HS-27A (cell line): Measurements from ENCODE around the gene SOCS2.
"Not testable (repeated sequence)": the region's sequence is repeated elsewhere in the genome, so short reads cannot be mapped to it uniquely, and the experiment has no call there.

Experiments used
- DNase-seq: peaks from one replicate; pipeline ENCODE4 v3.0.0-alpha.2; 2012; ENCODE audit warnings: low read depth, missing footprints

SOCS2 gene

DNA sequence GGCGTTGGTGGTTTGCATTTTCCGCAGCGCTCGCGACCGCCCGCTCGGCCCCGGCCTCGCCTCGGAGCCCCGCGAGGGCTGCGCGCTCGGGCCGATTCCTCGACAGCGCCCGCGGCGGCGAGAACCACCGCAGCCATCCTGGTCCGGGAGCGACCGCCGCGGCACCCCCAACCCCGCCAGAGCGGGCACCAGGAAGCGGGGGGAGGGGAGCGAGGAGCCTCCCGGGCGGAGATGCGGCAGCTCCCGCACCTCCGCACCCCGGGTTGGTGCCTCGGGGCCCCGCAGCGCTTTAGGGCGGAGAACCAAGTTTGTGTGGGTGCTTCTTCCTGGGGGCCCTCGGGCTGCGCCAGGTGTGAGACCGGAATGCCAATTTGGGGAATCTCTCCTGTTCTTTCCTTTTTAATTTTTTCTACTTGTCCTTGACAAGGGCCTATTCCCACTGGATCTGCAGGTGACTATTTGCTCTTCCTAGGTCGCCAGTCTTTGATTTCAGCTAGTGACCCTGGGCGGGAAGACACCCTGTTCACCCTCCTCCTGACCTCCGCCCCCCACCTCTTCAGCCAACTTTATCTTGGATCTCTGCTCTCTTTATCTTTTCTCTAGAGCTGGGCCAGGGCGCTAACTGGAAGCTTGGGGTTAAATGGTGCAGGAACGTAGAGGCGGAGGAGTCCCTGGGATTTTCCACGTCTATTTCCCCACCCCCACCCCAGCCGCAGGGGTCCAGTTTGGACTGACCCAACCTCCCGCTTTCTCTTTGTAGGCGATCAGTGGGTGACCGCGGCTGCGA, at the start of gene SOCS2:
TSS of gene SOCS2 (plus strand) at position 751 of the 787 bp plus-strand sequence. CDS start 223 bp downstream, outside the sequence.
- no peak for DNase-seq

- DNase-seq = no peak
Observed at GRCh38 chr12:93524386-93525133, 47.9 kb upstream of the SOCS2 start.

DNA sequence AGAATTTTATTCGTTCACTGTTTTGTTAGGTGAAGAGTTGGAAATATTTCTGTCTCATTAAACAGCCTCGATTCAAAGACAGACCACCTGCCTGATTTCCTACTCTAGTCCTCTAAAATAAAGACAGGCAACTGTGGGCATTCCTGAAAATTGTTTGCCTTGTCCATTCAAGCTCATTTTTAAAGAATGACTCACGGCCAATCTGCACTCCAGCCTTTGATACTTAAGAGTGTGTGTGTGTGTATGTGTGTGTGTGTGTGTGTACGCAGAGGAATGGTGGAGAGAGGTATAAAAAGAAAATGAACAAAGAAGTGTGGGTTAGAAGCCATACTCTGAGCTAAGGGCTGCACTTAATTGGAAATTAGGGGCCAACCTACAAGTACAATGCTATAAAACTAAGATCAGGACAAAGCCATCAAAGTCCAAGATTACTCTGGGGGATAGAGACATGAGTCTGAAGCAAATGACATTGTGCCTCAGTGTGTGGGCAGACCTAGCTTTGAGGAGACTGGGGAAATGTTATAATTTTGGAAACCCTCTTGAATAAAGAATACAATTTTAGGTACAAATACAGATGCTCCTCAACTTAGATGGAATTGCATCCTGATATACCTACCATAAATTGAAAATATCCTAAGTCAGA, 45.6 kb upstream of the SOCS2 start:
- peak; percentile 71 for DNase-seq

DNA sequence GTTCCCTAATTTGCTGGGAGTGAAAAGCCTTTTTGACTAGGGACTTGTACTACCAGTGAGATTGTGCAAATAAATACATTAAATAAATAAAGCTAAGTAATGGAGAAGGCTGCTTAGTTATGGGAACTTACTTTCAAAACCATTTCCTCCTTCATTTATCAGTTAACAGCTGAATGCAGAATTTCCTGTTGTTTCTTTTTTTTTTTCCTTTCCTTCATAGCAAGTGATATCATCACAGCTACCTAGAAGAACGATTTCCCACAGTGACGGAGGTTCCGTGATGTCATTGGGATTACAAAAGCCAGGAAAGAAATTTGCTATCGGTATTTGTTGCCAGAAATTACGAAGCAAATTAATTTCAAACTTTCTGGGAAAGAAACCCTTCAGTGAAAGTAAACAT, 42.1 kb upstream of the SOCS2 start:
- no peak for DNase-seq

- DNase-seq = no peak
Observed at GRCh38 chr12:93533310-93533709, 39.2 kb upstream of the SOCS2 start.

GRCh38 chr12:93536111-93536765, 36.2 kb upstream of the SOCS2 start:
- DNase-seq = no peak

DNA sequence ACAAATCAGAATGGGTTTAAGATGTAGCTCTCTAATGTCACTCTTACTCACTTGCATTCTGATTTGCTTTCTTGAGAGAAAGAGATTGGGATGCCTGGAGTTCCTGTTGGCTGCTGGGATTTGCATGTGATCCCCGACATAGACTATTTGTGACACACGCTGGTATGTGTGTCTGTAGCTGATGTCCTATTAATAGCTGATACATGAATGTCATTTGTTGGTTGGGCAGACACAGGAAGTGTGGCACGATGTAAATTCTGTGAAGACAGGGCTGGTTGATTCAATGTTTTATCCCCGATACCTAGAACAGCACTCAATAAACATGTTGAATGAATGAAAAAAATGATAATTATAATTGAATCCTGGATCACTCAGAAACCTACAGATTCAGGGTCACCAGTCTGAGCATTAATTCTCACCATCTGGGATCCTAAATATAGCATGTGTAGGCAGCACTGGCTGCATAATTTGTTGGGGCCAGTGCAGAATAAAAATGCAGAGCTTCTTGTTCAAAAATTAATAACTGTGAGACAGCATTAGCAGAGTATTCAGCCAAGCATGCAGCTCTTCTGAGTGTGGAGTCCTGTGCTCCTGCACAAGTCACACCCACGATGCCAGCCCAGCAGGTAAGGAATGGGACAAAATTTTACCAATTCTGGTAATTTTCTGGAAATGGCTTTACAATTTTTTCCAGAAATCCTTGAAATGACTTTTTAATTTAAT, 35.5 kb upstream of the SOCS2 start:
- no peak for DNase-seq

GRCh38 chr12:93537769-93538168, 34.7 kb upstream of the SOCS2 start:
- DNase-seq = no peak

DNA sequence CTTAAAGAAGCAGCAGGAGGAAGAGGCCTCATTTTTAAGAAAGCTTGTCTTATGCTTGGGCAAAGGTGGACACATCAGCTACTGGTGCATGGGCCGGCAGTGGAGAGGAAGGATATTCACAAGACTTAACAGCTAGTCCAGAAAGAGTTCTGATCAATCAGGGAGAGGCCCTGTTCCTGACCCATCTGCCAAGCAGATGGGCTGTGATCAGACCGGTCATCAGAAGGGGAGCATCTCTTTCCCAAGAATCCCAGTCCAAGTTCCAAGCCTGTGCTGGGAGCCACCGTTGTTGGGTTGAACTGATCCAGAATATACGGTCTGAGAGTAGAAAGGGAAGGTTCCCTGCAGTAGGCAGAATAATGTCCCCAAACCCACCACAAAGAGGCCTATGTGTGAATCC, 32.7 kb upstream of the SOCS2 start:
- no peak for DNase-seq

- DNase-seq = no peak
Observed at GRCh38 chr12:93540466-93540865, 32.0 kb upstream of the SOCS2 start.

GRCh38 chr12:93541578-93542225, 30.8 kb upstream of the SOCS2 start:
- DNase-seq = no peak

DNA sequence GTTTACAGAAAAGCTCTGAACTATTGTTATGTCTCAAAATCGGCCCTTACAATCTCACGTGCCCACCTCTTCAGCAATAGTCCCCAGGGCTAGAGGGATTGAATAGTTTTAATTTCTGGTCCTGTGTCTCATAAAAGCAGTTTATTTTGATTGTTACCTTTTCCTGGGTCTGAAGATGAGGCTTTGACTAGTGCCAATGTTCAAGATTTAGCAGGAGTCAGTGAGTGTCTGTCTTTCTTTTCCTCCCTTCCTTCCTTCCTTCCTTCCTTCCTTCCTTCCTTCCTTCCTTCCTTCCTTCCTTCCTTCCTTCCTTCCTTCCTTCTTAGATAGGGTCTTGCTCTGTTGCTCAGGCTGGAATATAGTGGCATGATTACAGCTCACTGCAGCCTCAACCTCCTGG, 24.7 kb upstream of the SOCS2 start:
- DNase-seq = no peak

DNA sequence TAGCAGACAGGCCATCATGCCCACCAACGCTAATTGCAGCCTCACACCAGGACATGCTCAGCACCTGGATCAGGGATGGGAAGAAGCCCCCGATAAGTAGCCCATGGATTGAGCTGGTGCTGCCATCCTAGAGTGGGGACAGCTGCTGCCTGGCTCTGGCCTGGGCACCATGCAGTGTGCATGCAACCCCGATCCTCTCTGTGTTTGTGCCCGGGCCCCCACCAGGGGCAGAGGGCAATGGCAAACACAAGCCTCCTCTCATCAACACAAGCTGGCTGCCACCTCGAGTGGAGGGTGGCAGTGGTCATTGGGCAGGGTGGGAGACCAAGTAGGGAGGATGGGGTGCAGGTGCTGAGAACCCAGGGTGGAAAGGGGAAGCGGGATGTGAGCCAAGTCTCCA, 23.3 kb upstream of the SOCS2 start:
- no peak for DNase-seq

- no peak for DNase-seq
Observed at GRCh38 chr12:93550748-93551611, 21.5 kb upstream of the SOCS2 start.

- no peak for DNase-seq
Observed at GRCh38 chr12:93552427-93552826, 20.0 kb upstream of the SOCS2 start.

GRCh38 chr12:93557879-93558278, 14.6 kb upstream of the SOCS2 start:
- DNase-seq = not testable (repeated sequence)

DNA sequence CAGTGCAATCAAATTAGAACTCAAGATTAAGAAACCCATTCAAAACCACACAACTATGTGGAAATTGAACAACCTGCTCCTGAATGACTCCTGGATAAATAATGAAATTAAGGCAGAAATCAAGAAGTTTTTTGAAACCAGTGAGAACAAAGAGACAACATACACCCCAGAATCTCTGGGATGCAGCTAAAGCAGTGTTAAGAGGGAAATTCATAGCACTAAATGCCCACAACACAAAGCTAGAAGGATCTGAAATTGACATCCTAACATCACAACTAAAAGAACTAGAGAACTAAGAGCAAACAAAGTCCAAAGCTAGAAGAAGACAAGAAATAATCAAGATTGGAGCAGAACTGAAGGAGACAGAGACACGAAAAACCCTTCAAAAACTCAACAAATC, 13.8 kb upstream of the SOCS2 start:
- not testable (repeated sequence) for DNase-seq

GRCh38 chr12:93563807-93564538, 8.5 kb upstream of the SOCS2 start:
- peak; percentile 8 for DNase-seq

DNA sequence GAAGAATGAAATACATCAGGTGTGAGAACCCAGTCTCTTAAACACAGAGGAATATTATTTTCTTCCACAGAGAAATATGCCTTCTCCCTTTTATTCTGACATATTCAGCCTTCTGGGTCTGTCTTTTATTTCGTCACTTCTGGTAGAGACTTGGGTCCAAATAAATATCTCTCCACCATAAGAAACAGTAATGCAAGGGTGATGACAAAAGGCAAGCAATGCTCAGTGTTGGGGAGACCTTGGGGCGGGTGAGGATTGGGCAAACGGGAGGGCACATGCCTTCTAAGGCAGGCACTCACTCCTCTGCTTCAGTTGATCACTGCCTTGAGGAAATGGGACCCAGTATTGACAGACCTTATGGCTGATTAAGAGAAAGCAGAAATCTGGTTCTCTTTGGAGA, 6.7 kb upstream of the SOCS2 start:
- no peak for DNase-seq

- DNase-seq = no peak
Observed at GRCh38 chr12:93567174-93567573, 5.3 kb upstream of the SOCS2 start.
